ENCODE results near the gene ABI2. TPM values are rescaled to one million over a fixed set of nuclear protein-coding genes. Genes with fewer than 3 reads are reported as not detected.
"Not testable (repeated sequence)": the region's sequence is repeated elsewhere in the genome, so short reads cannot be mapped to it uniquely, and the experiment has no call there.

The ABI2 gene
- total RNA-seq, 4 donors from 2014 or later = 10.1 to 28.4 (median 22.0) TPM

DNA sequence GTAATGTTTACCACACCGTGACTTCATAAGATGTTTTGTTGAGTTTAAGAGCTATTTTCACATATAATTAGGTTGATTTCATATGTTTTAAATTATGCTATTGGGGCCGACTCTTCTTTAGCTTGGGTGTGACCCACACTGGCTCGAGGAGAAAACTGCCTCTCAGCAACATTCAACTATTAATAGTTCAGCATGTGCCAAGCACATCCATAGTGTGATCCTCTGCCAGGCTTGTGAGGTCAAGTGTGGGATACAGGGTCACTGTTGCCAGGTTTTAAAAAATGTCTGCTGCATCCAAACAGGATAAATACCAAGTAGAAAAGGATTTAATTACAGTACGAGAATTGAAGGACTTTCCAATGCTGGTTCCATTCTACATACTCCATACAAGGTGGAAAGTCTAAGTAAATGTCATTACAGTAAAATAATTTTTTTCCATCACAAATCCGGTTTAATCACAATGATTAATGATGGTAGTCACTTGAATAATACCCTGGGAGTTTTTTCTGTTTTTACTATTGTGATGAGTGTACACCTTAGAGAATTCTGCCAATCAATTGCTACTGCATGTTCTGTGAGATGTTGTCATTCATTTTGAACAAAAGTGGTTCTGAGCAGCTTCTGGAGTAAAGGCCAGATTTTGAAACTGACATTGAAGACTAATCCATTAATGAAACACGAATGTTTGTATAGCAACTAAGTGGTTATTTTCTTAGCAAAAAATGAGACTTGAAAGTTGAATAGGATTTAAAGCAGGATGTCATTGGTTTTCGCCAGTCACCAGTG lies 84.5 kb downstream of the ABI2 start:
- no peak for DNase-seq (ENCODE audit: low spot score in 2 of 2)
- TF ChIP-seq, protein P1, sequence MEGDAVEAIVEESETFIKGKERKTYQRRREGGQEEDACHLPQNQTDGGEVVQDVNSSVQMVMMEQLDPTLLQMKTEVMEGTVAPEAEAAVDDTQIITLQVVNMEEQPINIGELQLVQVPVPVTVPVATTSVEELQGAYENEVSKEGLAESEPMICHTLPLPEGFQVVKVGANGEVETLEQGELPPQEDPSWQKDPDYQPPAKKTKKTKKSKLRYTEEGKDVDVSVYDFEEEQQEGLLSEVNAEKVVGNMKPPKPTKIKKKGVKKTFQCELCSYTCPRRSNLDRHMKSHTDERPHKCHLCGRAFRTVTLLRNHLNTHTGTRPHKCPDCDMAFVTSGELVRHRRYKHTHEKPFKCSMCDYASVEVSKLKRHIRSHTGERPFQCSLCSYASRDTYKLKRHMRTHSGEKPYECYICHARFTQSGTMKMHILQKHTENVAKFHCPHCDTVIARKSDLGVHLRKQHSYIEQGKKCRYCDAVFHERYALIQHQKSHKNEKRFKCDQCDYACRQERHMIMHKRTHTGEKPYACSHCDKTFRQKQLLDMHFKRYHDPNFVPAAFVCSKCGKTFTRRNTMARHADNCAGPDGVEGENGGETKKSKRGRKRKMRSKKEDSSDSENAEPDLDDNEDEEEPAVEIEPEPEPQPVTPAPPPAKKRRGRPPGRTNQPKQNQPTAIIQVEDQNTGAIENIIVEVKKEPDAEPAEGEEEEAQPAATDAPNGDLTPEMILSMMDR (IDR thresholded peaks at IDR 0.05) = no peak
- peak in 1 of 3 donors; percentile 21 for TF ChIP-seq POLR2AphosphoS5 (IDR thresholded peaks at IDR 0.05)
- Histone ChIP-seq H3K27me3 (no peaks in the 10 kb centered on the region), H3K4me3 (no peak overlapping the region), H3K27ac (no peak overlapping the region), H3K9me3 (no peaks in the 10 kb centered on the region), H3K36me3 (peaks cover 5% of the 10 kb centered on the region), H3K4me1 (peaks cover 18% of the 10 kb centered on the region)
- 33% methylated on average over 7 of the region's 7 CpGs for WGBS

DNA sequence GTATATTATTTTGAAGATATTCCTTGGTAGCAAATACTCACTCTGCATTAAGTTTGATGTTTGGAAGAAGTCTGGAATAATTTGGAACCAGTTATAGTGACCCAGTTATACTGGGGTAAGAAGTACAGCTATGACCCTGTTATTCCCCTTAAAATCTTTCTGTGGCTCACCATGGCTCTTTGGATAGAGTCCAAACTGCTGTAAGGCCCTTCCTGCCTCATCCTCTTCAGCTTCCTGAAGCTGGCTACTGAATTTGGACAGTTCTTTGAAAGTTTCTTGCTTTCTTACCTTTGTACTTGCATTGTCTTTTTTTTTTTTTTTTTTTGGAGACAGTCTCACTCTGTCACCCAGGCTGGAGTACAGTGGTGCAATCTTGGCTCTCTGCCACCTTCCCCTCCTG lies 85.6 kb downstream of the ABI2 start:
- Histone ChIP-seq H3K4me1 (peaks cover 18% of the 10 kb centered on the region), H3K4me3 (no peak overlapping the region), H3K27ac (no peak overlapping the region), H3K27me3 (no peaks in the 10 kb centered on the region), H3K36me3 (peaks cover 16% of the 10 kb centered on the region), H3K9me3 (peaks cover under 1% of the 10 kb centered on the region)
- no peak for DNase-seq (ENCODE audit: low spot score in 2 of 2)
- TF ChIP-seq POLR2A (IDR thresholded peaks at IDR 0.05) (no peak), POLR2AphosphoS5 (IDR thresholded peaks at IDR 0.05) (no peak), EP300 (IDR thresholded peaks at IDR 0.05) (no peak)
- TF ChIP-seq, protein P1 (IDR thresholded peaks at IDR 0.05) = no peak

DNA sequence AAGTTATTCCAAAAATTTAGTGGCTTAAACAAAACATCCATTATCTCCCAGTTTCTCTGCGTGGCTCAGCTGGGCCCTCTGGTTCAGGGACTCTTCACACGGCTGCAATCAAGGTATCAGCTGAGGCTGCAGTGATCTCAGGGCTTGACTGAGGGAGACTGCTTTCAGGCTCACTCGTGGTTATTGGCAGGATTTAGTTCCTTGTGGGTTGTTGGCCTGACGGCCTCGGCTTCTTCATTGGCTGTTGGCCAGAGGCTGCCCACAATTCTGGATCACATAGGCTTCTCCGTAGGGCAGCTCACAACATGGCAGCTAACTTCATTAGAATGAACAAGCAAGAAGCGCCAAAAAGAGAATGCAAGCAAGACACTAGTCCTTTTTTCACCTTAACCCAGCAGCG lies 90.1 kb downstream of the ABI2 start:
- H3K4me1 ChIP-seq = peaks cover 3% of the 10 kb centered on the region
- H3K36me3 ChIP-seq = peaks cover 33% of the 10 kb centered on the region
- 92% methylated on average over 8 of the region's 8 CpGs for WGBS
- no peaks in the 10 kb centered on the region for H3K27me3 ChIP-seq
- no peak for DNase-seq (ENCODE audit: low spot score in 2 of 2)
- no peak overlapping the region for H3K4me3 ChIP-seq
- no peak for TF ChIP-seq POLR2AphosphoS5 (IDR thresholded peaks at IDR 0.05)
- TF ChIP-seq, protein P1 (IDR thresholded peaks at IDR 0.05) = no peak
- no peak for TF ChIP-seq EP300 (IDR thresholded peaks at IDR 0.05)
- no peak for TF ChIP-seq POLR2A (IDR thresholded peaks at IDR 0.05)
- H3K9me3 ChIP-seq = peaks cover 2% of the 10 kb centered on the region
- no peak overlapping the region for H3K27ac ChIP-seq

DNA sequence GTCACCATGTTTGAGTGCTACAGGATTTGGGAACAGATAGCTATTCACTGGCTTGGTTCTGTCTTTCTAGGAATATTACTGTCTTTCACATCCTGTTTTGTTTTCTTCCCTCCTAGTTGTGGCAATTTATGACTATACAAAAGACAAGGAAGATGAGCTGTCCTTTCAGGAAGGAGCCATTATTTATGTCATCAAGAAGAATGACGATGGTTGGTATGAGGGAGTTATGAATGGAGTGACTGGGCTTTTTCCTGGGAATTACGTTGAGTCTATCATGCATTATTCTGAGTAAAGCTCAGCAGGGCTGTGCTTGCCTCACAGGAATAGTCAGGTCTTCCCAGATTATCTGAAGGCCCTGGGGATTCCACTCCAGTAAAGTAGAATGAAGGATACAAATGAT lies 98.9 kb downstream of the ABI2 start:
- Histone ChIP-seq H3K36me3 (peaks cover 8% of the 10 kb centered on the region), H3K27ac (no peak overlapping the region), H3K4me1 (peaks cover 4% of the 10 kb centered on the region), H3K27me3 (no peaks in the 10 kb centered on the region), H3K4me3 (no peak overlapping the region), H3K9me3 (no peaks in the 10 kb centered on the region)
- TF ChIP-seq POLR2A (IDR thresholded peaks at IDR 0.05) (no peak), EP300 (IDR thresholded peaks at IDR 0.05) (no peak), POLR2AphosphoS5 (IDR thresholded peaks at IDR 0.05) (no peak)
- TF ChIP-seq, protein P1 (IDR thresholded peaks at IDR 0.05) = no peak
- DNase-seq (ENCODE audit: low spot score in 2 of 2) = no peak
- WGBS = 77% methylated on average over 2 of the region's 2 CpGs

DNA sequence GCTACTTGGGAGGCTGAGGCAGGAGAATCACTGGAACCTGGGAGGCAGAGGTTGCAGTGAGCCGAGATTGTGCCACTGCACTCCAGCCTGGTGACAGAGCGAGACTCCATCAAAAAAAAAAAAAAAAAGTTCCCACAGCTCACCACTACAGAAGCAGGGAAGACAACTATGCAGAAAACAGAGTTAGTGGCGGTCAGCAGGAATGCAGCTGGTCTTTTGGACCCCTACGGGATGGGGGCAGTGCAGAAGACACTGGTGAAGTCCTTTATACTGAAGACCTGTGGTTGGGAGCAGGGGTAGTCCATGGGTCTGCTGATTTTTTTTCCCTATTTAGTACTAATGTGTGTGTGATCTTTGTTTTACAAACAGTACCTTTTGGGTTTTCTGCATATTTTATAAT lies 101.4 kb downstream of the ABI2 start:
- 88% methylated on average over 4 of the region's 4 CpGs for WGBS
- not testable (repeated sequence) for H3K36me3 ChIP-seq; H3K27me3 ChIP-seq; H3K4me1 ChIP-seq; H3K9me3 ChIP-seq; H3K27ac ChIP-seq; H3K4me3 ChIP-seq; DNase-seq (ENCODE audit: low spot score in 2 of 2)
